GM11168 (cell line): ENCODE results near the gene RILP.

ENCODE experiments used
- in situ Hi-C: fragments of 300-500 bp; cut with MboI; formaldehyde crosslinking; loops from one replicate; pipeline ENCODE4 v1.12.0; 2022; ENCODE audit warnings: low sequenced_read_pairs; ENCODE audit not compliant: unreplicated experiment

RILP gene

DNA sequence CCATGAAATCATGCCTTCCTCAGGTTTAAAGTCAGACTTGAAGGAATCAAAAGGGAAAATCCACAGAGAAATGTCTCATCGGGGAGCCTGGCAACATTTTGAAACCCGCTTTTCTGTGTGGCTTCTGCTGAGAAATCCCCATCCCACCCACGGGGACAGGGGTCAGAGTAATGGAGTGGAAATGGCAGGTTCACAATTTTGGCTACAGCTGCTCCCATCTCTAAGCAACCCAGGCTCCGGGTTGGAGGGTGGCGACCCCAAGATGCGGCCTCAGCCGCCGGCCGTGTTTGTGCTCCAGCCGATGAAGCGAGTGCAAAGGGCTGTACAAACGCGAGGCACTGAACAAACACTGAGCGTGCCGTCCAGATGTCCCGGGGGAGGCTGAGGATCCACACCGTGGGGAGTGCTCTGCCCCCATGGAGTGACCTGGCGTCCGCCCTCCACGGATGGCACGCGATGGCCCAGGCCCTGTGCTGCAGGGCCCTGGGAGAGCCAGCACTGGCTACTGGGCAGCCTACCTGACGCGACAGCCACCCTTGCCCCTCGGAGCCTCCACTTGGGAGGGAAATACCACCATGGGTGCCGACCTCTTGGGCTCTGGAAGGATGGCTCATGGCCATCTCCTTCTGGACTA lies 43.2 kb downstream of the RILP start:
- in situ Hi-C loops = no loop called here

DNA sequence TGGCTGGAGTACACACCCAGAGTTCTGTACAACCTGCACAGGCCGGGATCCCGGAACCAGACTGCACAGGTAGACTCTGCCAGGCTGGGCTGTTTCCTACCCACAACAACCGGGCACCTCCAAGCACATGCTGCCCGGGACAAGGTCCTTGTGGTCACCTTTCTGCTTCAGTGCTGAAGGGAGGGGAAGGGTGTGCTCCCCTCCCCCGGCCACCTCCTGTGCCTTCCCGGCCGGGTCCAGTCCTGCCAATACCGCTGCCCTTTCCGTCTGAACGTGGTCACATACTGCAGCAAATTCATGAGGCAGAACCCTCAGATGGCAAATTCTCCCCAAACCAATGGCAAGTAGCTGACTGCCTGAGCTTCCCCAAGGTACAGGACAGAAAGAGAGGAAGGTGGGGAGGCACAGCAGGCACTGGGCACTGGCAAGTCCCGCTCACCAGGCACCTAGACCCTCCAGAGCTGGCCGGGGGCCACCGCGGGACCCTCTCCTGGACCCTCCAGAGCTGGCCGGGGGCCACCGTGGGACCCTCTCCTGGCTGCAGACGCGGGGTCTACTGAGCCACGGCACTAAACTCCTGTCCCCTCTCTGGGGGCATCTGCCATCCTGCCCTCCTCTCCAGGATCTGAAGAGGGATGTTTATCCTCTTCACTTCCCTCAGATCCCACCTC lies 43.9 kb downstream of the RILP start:
- in situ Hi-C loops = no loop called here

DNA sequence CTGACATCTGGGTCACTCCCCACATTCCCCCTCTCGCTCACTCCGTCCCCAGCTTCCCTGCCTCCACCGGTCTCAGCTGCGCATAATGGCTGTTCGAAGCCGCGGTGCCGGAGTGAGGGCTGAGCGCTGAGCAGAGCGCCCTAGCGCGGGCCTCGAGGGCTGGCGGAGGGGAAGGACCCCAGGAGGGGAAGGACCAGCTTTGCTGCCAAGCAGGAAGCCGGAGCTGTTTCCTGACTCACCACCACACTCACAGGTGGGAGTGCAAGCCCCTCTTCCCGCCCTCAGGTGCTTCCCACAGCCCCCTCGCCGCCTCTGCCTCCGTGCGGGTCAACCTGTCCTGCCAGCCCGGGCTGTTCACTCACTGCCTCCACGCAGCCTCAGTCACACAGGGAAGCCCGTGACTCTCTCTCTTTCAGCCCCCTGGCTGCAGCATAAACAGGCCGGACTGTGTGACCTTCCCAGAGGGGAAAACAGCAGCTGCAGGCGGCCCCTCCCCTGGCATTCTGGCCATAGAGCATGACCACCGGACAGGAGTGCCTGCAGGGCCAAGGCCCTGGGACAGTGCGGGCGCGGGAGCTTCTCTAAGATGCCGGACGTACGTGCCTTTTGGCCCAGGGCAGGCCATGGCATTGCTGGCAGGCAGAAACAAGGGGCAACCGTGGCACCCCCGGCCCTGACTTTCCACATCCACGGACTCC lies 44.7 kb downstream of the RILP start:
- in situ Hi-C loops = no loop called here

DNA sequence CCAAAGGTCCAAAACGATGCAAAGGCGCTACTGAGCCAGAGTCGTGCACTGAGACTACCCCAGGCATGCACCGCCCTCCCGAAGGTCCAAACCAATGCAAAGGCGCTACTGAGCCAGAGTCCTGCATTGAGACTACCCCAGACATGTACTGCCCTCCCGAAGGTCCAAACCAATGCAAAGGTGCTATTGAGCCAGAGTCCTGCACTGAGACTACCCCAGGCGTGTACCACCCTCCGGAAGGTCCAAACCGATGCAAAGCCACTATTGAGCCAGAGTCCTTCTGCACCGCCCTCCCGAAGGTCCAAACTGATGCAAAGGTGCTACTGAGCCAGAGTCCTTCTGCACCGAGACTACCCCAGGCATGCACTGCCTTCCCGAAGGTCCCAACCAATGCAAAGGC lies 48.1 kb downstream of the RILP start:
- in situ Hi-C loops = no loop called here

DNA sequence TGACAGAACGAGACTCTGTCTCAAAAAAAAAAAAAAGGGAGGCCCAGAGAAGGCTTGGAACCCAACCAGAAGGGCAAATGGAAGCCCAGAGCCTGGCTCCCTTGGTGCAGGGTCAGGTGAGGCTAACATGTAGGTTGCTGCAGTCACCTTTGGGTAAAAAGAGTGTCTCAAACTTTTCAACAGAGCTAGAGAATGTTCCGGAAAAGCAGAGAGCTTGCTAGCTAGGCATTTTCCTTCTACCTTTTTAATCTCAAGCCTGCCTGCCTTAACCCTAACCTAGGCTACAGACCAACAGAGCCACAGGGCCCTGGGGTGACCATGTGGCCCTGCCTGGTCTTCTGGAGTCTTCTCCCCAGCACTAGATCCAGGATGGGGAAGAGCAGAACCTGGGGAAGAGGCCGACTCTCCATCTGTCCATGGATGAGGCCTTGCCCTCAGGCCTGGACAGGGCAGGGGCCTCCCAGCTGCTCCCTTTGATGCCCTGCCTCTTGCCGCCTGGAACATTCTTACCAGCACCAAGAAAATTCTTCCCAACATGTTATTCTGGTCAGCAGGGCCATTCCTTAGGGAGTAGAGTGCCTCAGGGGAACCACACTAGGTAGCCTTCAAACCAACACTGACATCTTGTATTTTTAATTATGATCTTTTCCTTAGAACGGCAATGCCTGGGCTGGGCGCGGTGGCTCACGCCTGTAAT lies 51.1 kb downstream of the RILP start:
- in situ Hi-C loops = no loop called here

DNA sequence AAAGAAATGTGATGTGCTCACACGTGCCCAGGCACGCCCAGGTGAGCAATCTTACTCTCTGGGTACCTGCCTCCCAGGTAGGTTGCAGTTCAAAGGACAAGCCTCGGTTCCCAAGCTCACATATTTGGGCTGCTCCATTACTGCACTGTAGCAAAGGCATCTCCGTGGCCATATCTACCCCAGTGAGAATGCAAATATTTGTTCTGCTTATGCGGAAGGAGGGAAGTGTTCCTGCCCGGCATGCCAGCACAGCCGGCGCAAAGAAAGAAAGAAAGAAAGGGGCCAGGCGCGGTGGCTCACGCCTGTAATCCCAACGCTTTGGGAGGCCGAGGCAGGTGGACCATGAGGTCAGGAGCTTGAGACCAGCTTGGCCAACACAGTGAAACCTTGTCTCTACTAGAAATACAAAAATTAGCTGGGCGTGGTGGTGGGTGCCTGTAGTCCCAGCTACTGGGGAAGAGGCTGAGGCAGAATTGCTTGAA lies 51.8 kb downstream of the RILP start:
- in situ Hi-C loops = no loop called here
